GM20431 (cell line): ENCODE measurements around the gene SKAP2.
"Not testable (repeated sequence)": the region's sequence is repeated elsewhere in the genome, so short reads cannot be mapped to it uniquely, and the experiment has no call there.

Experiments used
- in situ Hi-C: fragments of 300-500 bp; cut with MseI, MboI; formaldehyde crosslinking; loops from one replicate; pipeline ENCODE4 v1.15.0; 2020; ENCODE audit warnings: low sequenced_read_pairs; ENCODE audit not compliant: unreplicated experiment

The SKAP2 gene

DNA sequence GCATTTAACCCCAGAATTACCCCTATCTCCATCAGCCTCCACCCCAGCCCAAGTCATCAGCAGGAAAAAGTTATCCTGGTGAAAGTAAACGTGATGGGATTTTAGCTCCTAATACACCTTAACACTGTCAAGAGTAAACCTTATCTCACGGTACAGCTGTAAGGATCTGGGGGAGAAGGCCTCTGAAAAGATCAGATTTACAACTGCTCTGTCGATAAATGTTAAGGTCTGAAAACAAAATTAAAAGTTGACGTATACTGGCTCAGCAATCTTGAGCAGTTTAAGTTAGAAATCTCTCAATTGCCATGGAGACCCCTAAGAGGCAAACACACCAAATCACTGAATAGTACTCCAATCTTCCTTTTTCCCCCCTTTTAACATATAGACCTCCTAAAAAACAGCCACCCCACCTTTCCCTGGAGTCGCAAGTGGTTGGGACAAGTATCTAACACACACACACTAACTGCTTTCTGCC is 6.1 kb downstream of the SKAP2 start:
- in situ Hi-C loops: no loop called here

DNA sequence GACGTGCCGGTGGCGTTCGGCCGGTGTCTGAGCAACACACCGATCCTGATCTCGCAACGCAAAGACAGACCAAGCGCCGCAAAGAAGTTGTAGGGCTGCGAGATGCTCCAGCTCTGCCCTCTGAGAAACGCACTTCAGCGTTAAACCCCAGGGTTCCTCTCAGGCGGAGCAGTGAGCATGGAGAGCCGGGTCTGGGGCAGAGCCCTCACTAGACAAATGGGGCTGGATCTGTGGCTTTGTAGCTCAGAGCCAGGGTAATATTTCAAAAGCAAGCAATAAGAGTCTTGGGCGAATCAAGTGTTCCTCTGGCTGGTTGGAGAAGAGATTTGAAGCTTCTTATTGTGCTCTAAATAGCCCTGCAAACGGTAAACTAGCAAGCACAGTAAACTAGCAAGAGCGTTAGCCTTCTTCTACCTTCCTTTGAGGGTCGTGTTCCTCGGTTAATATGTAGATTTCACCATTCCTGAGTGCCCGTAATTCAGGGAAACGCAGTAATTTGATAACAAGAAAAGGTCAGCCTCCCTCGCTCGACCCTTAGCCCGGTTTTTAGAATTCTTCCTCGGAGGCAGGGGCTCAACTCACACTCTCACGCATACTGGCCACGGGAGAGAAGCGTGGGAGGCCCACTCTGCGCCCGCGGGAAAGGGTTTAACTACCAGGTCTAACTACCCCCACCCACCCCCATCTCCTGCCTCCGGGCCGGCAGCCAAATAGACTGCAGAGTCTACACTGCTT is 6.7 kb downstream of the SKAP2 start:
- in situ Hi-C loops: no loop called here

DNA sequence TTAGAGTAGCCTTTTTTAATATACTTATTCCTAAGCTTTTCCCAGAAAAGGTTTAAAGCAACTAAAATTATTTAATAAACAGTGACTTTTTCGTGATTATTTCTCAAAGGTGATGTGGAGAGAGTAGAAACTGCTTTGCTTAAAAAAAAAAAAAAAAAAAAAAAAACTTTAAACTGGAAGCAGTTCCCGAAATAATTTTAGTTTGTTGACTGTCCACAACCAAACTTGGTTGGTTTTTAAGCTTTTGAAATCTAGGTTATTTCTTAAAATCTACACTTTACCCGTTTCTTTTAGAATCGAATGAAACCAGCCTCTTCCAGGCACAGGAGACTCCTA is 7.3 kb downstream of the SKAP2 start:
- in situ Hi-C loops: no loop called here

DNA sequence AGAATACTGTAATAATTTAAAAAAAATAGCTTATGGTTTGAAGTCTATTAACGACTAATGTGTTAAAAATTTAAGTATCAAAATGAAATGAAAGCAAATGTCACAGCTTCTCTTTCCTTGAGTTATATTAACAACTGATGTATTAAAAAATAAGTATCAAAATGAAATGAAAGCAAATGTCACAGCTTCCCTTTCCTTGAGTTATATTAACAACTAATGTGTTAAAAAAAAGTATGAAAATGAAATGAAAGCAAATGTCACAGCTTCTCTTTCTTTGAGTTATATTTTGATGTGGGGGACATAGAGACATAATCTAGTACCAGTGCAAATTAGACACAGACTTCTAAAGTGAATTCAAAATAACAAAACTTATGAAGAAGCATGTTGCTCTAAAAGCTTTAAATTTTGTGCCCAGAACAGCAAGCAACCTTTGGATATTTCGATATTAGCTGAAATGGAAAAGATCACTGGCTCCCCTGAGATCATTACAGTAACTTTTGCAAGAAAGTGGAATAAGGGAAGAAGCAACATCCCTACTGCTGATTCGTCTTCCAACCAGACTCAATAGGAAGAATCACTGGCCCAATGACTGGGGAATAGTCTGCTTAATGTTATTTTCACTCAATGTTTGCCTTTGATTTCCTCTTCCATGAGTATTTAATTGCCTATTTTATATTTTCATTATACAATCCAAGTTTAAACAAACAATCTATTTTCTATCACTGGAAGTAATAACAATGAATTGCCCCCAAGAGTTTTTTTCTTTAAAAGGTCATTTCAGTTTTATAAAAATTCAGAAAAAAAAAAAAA is 8.0 kb downstream of the SKAP2 start:
- in situ Hi-C loops: no loop called here

DNA sequence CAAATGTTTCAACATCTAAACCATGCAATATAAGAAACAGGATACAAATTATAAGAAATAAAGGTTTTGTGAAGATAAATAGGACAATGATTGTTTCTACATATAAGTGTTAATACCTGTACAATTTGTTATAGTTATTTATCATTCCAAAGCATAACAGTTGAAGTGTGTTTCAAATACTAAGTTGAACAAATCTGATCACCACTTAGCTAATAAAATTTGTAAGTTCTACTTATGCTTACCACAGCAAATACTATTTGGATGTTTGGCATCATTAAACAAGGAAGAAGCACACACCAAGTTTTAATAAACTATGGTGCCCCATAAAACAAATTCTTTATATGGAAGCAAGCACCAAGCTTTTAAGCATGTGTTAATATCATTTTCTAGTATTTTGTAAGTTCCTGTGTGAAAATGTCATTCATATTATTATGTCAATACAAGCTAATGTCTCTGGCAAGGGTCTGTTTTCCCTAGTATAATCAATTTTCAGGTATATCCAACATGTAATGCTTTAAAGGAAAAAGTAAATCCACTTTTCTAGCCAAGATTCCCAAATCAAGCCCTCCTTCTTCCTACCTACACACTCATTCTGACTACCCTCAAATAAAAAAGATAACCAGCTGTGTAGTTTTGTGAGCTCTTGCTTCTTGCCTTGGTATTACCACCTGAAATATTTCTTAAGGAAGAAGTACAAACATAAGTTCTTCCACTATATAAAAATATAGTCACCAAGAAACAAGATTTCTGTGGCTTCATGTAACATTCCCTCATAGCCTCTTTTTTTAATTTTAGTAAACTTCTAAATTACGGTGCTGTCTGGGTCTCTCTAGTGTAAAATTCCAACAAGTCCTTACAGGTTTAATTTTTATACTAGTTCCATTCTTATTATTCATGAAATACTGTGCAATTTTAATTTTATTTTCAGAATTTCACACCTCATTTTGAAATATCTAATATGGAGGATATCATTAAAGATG is 9.2 kb downstream of the SKAP2 start:
- in situ Hi-C loops: no loop called here

DNA sequence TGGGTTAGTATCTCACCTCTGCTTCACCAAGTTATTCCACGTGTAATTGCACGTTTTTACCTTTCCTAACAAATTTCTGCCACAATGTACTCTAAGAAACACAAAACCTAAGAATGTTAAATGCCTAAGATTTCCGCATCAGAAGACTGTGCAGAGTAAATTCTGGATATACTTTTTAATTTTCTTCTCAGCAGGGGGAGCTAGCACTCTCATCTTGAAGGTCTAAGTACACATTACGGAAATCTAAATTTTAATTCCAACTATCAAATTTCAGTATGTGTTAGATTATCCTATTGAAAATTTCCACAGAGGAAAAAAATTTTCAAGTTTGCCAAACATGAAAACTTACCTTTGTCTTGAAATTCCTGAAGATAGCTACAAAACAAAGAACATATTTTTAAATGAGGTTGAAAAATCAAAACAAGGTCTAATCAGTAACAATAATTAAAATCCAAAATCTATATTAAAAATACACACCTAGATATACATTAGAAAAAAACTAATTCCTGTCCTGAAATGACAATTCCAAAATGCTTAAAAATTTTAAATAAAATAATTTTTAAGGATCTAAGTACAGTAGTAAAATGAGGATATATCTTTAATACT is 10.5 kb downstream of the SKAP2 start:
- in situ Hi-C loops: no loop called here

DNA sequence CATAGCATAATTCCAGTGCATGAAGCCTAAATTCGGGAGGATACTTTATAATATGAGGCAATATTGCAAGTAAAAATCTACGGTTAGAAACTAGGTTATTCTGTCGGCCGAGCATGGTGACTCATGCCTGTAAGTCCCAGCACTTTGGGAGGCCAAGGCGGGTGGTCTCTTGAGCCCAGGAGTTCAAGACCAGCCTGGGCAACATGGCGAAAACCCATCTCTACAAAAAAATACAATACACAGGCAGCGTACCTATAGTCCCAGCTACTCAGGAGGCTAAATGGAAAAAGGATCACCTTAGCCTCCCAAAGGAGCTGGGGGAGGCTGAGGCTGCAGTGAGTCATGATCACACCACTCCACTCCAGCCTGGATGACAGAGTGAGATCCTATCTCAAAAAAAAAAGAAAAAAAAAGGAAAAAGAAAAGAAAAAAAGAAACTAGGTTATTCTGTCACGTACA is 14.2 kb downstream of the SKAP2 start:
- in situ Hi-C loops: no loop called here

DNA sequence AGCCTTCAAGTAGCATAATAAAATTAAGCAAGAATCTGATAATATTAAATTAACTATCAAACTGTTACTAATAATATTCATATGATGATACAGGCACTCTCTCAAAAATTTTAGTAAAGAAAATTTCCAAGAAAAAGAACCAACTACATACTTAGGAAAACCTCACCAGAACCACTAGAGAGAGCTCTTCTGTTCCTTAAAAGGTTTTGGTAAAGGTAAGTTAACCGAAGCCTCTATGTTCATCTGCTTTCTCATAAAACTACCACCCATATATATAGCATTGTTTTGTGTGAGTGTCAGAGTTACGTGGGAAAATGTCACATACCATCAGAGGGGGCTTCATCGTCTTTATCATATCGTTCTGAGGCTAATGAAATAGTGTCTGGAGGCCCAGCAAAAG is 20.7 kb downstream of the SKAP2 start:
- in situ Hi-C loops: no loop called here

DNA sequence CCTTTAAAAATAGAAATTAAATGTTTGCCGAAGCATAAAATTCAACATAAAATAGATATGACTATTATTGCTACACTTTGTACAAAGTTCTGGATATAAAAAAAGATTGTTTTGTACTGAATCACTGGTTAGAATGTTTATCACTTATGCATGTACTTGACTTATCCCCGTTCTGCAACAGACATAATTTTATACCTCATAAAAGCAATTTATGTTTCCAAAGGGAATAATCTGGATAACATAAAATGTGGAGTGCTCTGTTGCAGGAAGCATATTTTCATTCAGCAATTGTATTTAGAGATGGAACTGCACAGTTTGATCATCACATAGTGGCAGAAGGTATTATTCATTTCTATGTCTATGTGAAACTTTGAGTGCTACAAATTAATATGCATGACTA is 21.5 kb downstream of the SKAP2 start:
- in situ Hi-C loops: no loop called here

DNA sequence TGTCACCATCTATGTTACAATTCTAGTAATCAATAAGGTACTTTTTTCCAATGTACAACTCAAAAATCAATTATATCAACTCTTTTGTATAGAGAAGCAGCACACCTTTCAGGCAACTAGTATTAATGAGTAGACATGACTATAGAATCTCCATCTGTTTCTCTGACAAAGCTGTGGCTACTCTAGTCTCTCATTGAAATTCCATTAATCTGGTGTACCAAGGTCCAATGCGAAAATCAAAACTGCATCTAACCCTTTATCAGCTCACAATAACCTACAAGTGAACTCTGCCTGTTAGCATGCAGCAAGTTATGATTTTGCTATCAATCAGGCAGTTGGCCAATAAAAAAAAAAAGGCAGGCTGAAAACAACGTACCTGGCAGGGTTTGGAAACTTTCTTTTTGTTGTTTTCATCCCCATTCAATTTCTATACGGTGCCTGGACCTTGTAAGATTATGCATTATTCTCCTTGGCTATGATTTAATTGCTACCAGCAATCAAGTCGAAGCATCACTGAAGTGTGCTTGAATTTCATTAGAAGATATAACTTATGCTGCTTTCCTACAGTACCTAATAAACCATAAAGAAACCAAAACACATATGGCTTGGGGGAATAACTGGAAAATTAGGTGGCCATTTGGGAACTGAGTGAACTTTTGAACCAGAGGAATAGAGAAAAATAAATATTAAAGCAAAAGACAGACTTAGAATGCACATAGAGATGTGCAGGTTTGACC is 23.2 kb downstream of the SKAP2 start:
- in situ Hi-C loops: no loop called here

DNA sequence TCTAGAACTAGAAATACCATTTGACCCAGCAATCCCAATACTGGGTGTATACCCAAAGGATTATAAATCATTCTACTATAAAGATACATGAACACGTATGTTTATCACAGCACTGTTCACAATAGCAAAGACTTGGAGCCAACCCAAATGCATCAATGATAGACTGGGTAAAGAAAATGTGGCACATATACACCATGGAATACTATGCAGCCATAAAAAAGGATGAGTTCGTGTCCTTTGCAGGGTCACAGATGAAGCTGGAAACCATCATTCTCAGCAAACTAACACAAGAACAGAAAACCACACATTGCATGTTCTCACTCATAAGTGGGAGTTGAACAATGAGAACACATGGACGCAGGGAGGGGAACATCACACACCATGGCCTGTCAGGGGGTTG is 27.6 kb downstream of the SKAP2 start:
- in situ Hi-C loops: not testable (repeated sequence)

DNA sequence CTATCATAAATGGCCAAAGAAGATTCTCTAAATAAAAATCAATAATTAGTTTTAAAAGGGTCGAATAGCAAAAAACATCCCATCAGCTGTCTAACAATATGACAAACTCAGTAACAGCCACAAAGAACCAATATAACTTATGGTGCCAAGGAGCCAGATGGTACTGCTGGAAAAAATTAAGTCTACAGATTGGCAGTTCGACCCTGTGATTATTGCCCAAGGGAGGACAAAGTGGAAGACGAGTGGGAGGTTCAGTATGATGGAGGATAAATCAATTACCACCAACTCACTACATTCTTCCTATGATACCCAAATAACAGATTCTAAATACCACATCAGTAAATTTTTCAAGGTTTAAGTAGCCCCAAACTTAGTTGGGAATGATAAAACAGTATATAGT is 49.0 kb downstream of the SKAP2 start:
- in situ Hi-C loops: no loop called here

DNA sequence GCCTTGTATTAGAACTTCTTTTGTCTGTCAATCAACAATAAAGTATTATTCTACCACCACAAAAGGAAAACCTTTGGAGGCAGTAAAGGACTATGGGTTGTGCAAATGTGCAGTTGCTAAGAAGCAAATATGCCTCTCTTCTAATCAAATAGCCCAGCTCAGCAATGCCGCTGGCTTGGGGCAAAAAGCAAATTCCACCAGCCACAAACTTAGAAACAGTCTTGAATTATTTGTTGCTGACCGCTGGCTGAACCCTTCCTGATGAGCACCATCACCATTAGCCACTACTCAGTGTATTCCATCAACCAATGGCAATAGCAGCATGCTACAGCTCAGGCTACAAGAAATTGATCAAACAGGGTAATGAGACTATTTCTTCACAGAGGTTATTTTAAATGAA is 51.0 kb downstream of the SKAP2 start:
- in situ Hi-C loops: no loop called here

DNA sequence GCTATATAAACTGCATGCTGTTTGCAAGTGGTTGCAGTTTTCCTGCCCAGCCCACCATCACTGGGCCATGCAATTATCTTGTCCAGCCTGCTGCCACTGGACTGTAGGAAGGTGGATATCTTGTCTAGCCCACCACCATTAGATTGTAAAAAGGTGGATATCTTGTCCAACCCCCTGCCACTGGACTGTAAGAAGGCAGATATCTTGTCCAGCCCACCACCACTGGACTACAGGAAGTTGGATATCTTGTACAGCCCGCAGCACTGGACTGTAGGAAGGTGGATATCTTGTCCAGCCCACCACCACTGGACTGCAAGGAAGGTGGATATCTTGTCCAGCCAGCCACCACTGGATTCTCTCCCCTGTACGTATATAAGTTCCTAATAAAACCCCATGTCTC is 69.8 kb downstream of the SKAP2 start:
- in situ Hi-C loops: no loop called here

DNA sequence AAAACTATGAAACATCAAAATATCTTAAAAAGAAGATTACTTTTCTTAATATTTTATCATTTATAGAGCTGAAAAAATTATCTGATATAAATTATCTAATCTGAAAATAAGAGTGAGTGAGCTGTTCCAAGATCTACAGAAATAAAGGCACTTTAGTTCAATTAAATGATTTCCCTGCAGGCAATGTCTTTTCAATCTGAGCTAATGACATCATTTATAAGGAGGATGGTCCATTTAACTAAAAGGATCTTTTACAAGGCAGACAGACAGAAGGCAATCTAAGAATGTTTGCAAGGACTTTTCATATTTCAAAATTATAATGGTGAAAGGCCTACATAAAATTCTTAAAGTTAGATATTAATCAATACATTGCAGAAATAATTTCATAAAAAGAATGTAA is 71.8 kb downstream of the SKAP2 start:
- in situ Hi-C loops: no loop called here

DNA sequence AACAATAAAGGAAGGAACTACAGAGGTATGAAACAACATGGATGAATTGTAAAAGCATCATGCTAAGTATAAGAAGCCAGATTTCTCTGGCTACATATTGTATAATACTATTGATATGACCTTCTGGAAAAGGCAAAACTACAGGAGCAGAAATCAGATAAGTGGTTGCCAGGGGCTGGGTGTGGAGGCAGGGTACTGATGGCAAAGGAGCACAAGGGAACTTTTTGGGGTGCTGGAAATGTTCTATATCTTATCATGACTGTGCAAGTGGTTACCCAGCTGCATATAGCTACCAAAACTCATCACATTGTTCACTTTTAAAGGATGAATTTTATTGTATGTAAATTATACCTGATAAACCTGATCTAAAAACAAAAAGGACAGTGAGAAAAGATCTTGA is 72.4 kb downstream of the SKAP2 start:
- in situ Hi-C loops: no loop called here

DNA sequence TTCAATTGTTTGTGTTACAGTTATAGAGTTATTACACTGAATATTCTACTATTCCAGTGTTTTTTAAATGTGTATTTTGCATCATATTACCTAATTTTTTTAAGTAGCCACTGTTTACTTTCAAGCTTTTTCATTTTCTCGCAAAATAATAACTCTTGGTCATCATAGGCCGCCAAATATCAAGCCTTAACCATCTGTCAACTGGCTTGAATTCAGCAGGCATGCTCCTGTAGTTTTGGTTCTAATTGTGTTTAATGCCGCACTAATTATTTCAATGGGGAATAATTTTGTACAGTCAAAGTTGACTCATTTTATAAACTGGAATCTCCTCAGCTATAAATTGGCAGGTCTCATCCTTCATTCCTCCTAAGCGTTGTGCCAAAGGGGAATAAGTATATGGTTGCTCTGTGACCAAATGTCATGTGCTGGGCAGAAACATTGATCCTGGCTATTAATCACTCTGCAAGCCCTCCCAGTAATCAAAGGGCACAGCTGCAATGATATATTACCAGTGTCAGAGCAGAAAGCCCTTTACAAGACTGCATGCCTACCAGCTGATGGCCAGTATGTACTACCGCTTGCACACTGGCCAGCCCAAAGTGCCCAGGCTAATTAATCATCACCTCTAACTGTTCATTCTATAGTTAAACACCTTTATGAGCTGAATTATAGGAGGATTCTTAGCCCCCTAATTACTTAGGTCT is 74.8 kb downstream of the SKAP2 start:
- in situ Hi-C loops: no loop called here

DNA sequence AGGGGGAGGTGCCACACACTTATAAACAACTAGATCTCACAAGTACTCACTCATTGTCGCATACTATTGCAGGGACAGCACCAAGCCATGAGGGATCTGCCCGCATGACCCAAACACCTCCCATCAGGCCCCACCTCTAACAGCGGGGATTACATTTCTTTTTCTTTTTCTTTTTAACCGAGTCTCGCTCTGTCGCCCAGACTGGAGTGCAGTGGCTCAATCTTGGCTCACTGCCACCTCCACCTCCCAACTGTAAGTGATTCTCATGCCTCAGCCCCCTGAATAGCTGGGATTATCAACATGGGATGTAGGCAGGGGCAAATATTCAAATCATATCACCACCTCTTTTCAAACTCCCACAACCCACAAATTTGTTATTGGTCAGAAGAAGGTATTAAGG is 76.7 kb downstream of the SKAP2 start:
- in situ Hi-C loops: no loop called here

DNA sequence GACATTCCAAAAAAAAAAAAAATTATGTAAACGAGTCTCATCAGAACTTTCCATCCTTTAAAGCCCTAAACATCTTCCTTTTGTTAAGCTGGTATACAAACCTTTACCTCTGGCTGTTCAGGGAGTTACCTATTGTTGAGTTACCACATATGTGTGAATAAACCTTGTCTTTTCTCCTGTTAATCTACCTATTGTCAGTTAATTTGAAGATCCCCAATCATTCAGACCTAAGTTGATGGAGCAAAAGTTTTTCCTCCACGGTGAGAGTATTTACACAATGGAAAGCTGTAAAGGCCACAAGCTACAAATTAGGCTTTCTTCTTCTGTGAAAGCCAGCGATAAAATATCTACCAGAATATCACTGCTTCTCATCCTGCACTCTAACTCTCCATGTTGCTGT is 80.3 kb downstream of the SKAP2 start:
- in situ Hi-C loops: no loop called here
